NOMO-1 treated with DMSO at 0.1 percent for 48 hours (cell line): ENCODE measurements around the gene KIAA1217.

Source experiments
- DNase-seq: peaks from one replicate; lab custom pipeline; 2025; ENCODE audit not compliant: unreplicated experiment; lab: John Stamatoyannopoulos, UW

Gene KIAA1217

DNA sequence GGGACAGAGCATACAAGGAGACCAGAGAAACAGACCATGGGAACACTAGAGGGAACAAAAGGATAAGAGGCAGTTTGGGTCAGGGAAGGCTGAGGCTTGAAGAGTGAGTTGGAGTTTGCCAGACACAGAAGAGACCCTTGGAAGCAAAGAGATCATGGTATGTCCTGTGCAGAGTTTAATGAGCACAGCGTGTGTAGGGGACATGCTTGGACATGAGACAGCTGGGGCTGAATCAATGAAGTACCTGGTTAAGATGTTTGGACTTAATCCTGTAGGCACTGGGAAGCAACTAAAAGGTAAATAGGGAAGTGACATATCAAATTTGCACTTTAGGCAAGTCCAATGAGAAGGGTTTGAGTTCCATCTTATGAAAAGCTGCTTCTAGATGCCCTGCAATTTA is 79.6 kb downstream of the KIAA1217 start:
- DNase-seq: no peak

DNA sequence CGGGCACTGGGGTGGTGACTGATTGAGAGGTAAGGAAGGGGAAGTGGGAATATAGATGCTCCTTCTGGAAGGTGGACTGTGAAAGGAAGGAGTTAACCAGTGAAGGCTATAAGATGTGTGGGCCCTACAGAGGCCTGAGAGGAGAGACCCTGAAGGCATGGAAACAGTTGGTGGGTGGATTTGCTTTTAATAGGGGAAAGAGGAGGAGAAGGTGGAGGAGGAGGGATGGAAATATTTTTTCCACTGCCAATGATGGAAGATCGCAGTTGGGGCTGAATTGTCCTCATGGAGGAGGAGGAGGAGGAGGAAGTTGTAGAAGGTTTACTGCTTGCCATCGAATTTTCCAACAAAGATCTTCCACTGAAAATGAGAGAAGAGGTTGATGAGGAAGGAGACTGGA is 80.3 kb downstream of the KIAA1217 start:
- DNase-seq: no peak

DNA sequence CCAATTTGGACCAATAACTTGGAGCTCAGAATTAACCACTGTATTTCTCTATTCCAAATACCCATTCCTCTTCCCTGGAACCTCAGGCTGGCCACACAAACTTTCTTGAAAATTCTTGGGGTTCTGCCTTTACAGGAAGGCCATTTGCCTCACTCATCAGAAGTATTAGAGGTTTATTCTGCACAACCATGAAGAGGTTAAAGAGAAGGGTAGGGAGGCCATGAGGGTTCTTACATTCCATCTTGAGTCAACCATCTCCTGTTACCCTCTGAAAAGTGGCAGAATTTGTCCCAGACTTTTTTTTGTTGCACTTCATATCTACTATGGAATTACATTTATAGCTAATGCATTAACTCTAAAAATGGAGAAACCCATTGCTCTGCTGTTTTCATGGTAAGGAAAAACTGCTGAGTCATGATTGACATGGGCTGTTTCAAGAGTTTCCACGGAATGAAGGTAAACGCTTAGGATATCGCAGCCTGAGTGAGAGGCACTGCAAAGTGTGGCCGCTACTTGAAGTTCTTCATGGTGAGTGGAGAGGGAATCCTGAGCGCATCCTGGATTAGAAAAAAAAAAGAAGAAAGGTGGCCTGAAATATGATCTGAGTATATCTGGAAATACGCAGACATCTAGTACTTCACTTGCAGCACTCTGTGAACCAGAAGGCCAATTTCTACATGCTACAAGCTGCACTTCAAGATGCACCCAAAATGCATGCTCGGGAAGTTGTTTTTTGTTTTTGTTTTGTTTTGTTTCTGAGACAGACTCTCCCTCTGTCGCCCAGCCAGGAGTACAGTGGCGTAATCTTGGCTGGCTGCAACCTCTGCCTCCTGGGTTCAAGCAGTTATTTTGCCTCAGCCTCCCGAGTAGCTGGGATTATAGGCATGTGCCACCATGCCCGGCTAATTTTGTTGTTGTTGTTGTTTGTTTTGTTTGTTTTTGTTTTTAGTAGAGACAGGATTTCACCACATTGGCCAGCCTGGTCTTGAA is 83.7 kb downstream of the KIAA1217 start:
- no peak for DNase-seq

DNA sequence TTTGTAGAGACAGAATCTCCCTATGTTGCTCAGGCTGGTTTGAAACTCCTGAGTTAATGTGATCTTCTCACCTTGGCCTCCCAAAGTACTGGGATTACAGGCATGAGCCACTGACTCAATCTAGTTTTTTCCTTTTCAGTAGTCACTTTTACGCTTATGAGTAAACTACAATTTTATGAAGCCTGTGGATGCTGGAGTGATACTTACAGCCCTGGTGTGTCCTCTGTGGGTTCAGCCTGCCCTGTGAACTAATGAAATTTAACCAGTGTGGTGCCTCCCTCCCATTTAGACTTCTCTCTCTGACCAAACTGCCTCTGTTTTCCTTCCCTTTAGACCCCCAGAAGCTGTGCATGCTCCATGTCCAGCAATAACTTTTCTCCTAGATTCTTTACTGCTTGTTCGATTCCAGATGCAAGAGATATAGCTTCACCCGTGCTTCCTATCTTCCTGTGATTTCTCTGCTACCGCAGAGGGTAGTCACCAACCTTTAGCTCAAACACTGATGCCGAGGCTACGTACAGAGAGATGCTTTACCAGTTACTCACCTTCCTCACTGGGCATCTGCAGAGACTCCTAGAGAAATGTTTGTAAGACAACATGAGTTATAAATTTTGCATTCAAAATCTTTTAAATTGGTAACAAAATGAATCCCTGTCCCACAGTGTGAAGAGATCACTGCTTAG is 90.8 kb downstream of the KIAA1217 start:
- DNase-seq: no peak

DNA sequence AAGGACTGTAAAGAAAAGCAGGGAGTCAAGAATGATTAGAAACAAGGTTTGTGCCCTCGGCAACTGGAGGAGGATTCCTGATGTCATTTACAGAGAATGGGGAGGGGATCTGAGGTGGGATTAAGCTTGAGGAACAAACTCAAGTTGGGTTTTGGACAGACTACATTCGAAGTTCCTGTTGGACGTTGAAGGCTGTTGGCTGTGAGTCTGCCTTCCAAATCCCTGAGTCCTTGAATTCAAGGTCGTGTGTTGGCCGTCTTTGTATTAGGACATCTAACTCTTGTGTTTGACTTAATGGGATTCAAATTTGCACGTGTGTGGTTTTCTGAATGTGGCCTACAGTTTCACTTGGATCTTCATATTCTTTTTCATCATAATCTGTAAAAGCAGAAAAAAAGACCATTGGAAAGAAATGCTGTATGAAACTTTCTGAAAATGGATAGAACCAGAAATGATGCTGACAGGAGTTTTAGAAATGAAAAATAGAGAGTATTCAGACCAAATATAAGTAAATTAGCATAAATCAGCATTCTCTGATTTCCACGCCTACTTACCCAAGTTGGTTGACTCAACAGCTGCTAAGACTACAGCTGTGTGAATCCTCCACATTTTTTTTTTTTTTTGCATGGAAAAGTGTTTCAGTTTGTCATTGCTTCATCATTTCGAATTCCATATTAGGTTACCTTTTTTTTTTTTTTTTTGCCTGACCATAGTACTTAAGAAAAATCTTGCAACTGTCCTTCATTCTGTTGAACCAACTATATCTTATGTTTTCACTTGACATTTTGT is 94.8 kb downstream of the KIAA1217 start:
- DNase-seq: no peak

DNA sequence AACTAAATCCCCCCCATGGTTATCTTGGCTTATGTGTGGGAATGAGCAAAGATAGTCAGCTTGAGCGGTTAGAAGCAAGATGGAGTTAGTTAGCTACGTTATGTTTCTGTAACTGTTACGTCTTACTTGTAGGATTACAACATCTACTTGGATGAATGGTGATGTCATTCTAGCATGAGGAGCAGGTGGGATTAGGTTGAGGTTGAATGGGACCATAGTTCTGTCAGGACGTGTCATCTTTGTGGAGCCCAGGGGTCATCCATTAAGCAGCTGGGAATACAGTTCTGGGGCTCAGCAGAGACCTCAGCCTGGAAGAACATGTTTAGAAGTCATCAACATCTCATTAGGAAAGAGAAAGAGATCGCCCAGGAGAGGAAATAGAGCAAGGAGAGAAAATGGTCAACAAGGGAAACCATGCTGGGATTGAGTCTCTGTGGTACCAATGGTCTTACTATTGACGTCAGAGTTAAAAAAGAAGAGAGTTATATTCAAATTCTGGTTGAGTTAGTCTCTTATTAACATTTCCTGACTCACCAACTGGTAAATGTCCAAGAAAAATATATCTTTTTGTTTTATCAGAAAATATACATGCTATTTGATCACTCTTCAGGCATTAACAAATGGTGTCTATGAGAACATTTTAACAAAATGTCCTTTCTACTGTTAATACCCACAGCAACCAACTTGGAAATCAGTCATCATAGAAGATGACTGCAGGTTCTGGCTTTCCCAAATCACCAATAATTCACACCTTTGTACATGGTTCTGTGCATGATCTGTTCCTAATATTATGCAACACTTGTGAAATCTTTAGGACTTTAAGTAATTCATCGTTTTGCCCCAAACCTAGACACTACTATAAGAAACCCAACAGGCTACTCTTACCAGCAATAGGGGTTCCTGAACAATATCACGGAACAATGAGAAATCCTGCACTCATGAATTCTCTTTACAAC is 96.9 kb downstream of the KIAA1217 start:
- no peak for DNase-seq

DNA sequence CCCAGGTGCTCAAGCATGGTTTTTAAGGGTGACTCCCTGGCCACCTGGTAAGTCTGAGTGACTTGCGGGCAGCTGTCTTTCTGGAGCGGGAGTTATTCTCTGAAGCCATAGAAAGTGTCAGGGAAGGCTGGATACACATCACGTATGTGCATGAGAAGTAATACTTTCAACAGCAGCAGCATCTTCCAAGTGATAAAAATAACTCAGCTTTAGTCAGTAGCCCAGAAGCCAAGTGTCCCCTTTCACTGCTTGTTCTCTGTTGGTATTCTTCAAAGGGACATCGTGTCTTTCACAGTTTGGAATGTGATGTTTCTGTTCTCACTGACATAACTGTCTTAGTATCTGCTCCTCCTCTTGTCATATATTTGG is 97.6 kb downstream of the KIAA1217 start:
- no peak for DNase-seq

DNA sequence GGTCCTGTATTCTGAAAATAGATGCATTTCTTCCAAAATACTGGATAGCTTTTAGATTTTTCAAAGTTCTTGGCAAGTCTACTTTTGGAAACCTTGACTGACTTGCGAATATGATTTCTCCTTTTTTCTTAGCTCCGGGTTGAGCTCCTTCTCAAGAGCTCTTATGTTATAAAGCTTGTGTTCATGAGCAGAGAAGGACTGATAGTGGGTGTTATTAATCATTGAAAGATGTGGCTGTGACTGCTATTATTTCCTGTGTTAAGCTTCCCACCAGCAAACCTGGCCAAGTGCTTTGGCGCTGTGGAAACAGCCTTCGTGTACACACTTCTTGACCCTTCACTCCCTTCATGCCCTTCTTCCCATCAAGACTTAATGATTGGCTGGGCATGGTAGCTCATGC is 98.2 kb downstream of the KIAA1217 start:
- DNase-seq: no peak

DNA sequence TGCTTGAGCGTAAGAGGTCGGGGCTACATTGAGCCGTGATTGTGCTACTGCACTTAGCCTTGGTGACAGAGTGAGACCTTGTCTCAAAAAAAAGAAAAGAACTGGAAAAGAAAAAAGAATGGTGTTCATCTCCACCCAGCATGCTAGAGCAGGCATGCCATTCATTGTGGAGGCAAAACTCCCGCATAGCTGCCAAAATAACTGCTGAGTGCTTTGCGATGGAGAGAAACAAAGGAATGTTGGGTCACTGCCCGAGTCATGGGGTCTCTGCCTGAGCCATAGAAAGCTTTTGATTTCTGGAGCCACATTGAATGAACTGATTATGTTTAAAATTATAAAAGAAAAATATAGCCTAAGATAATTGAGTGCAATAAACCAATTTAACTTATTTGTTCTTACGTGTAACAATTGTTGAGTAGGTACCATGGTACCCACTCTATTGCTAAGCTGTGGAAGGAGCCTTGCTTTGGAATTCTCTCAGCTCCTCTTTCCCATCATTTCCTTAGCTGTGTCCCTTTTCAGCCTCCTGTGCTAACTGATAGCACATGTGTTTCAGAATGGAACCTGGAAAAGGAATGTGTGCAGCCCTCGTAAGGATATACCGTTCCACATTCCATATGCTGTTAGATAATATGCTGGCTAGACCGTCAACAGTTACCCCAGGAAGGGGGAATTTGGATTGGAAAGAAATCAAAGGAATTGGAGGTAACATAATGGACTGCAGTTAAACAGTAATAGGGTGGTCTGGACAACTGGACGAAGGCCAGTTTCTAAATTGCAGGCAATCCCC is 99.0 kb downstream of the KIAA1217 start:
- no peak for DNase-seq

DNA sequence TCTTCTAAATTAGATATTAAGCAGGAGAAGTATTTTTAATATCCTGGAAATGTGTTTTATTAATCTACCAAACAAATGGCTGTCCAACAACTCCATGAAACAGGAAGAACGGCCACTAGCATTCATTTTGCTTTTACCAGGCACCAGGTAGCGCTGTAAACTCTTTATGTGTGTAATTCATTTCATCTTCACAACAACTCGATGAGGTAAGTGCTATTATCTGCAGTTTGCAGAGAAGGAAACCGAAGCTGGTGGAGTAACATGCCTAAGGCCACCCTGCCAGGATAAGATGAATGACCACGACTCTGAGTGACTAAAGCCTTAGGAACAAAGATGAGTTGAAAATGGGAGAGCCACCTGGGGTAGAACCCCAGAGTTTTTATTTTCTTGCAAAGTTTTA is 101.2 kb downstream of the KIAA1217 start:
- no peak for DNase-seq

DNA sequence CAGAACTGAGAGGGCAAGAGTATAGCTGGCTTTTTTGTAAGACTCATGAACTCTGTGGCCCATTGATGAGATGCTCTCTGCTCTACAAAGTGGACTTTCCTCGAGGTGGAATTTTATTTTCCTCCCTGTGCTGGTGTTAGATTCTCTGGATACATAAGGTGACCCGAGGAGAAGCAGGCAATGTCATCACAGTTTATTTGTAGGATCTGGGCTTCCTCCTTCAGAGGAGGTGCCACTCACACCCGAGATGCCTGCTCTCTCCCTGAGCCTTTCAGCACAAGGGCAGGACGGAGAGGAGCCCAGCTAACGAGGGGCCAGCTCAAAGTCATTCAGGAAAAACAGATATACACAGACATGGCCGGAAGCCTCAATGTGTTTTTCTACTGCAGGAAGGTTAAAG is 103.0 kb downstream of the KIAA1217 start:
- no peak for DNase-seq

DNA sequence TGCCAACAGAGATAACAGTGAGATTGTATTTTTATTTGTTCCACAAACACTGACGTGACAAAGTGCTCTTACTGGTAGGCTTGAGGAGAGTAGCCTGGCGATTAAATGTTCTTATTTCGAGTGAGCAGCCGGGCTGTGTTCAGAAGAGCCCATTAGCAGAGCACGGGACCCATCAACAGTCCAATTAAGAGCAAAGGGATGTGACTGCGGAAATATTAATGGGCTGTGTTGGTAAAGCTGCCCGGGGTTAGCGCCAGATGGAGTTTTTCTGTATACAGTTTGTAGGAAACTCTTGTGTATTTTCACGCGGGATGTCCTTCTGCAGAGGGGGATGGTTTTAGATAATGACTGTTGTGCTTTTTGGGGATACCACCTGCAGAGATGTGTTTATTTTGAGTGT is 104.3 kb downstream of the KIAA1217 start:
- DNase-seq: no peak

DNA sequence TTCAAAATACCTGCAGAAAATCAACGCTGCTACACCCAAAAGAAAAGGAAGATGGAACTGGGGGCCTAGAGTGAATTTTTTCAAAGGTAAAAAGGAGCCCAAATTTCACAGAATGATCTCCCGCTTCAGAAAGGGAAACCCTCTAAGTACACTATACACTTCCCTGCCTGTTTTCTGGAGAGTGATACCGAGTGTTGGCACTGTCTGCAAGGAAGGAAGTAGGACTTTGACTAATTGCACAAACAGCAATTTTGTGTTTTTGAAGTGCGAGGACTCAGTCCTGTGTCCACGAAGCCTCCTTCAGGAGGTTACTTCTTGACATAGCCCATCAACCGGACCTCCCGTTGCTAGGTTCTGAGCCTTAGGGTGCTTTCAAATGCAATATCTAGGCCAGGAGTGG is 106.3 kb downstream of the KIAA1217 start:
- DNase-seq: no peak

DNA sequence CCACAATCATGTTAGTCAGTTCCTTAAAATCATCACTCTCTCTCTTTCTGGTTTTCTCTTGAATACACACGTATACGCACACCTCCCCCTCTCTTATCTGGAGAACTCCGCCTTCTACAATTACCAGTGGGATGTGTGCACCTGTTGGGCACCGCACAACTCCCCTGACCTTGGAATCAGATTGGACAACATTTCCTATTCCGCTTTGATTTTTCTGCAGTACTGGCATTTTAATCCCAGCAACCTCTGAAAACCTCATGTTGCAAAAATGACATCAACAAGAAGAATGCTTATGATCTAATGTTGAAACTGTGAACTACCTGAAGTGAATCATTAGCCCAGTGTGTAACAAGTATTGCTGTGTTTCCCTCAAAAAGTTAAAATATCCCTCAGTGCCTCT is 109.6 kb downstream of the KIAA1217 start:
- no peak for DNase-seq

DNA sequence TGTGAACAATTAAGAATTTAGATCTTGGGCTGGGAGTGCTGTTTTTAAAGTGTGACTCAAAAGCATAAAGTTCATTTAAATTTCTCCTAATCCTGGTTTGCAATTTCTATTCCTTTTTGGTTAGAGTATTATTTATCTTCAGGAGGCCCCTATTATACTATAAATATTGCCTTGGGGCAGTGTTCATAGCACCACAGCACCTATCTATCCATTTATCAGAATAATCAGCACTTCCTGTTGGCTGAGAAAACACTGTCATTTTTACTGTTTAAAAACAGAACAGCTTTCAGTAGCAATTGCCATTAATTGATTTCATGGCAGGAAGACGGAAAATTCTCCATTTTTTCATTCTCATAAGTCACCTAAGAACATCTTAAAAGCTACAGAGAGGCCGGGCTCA is 111.4 kb downstream of the KIAA1217 start:
- DNase-seq: no peak

DNA sequence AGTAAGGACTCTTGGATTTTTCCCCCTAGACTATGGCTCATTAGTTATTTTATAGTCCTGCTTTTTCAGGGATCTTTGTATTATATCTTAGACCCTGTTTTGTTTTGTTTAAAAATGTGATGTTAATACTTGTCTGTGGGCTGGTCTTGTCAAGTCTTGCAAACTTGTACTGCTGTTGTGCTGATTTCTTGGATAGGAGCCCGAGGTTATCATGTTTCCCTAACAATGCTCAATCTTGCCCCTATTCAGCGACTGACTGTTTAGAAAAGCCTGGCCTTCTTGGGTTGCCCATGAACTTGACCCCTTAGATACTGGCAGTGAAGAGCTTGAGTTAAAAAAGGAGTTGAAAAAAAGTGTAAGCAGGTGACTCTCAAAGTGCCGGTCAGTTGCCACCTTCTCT is 115.7 kb downstream of the KIAA1217 start:
- no peak for DNase-seq

DNA sequence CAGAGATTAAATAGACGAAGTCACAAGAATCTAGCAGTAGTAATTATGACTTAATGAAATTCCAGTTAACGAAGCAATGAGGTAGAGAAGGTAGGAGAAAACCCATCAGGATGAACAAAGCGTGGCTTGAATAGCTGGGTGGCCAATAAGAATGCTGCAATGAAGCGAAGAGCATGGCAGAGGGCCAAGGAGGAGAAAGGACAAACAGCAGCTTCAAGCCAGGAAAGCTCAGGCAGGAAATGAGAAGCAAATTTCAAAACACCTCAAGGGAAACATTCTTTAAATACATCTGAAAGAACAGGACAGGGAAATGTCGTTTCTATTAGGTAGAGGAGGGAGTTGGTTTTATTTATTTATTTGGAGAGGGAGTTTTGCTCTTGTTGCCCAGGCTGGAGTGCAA is 122.5 kb downstream of the KIAA1217 start:
- DNase-seq: no peak

DNA sequence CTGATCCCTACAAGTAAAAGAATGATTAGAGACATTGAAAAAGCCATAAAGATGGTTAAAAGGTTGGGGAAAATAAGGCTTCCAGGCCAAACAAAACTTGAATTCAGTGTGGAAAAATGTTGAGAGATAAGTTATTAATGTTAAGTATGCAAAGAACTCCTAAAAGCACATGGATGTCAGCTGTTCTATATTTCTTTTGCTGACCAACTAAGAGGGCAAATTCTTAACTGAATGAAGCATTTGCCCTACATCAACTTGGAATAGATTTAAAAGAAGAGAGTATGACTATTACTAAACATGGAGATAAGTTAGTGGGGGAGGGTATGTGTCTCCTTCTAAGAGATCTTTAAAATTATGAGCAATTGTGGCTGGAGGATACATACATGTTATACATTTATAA is 124.8 kb downstream of the KIAA1217 start:
- DNase-seq: no peak

DNA sequence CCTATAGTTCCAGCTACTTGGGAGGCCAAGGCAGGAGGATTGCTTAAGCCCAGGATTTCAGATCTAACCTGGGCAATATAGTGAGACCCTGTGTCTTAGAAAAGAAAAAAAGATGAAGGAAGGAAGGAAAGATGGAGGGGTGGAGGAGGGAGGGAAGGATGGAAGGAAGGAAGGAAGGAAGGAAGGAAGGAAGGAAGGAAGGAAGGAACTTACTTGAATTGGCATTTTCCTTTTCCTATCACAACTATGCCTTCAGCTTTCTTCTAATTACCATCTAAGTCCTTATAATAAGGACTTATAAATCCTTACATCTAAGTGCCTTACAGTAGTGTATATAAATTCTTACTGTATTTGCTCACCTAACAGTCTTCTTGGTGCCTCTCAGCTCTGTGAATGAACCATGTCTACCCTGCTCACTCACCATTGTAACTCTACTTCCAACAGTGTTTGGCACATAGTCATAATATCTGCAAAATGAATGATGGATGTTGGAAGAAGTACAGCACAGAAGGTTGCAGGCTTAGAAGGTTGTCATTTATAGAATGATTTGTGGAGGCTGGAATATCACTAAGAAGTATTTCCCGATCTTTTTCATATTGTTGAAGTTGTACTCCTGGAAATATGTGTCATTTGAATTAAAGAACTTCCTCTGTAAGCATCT is 125.5 kb downstream of the KIAA1217 start:
- DNase-seq: no peak
